Right lobe of liver (tissue), 4 donors: Measurements from ENCODE around the gene AKAP13.

Source experiments
- POLR2A ChIP-seq: fragments of 450-650 bp; IDR thresholded peaks from one replicate; pipeline ENCODE4 v1.6.1; 2017; ENCODE audit warnings: antibody characterized with exemption, mild to moderate bottlenecking
- TF ChIP-seq, protein P1 (sequence below), 4 donors: fragments of 200-600 bp in 3 of 4; fragments of 450-650 bp in 1 of 4; IDR thresholded peaks; one replicate each; pipeline versions ENCODE4 v1.5.1 to v1.8.0; 2016 to 2022; ENCODE audit warnings: antibody characterized with exemption in 4 of 4, mild to moderate bottlenecking in 2 of 4
- donor health status: DM: no; HTN: no; CAD: no.
- donor health status: DM: no; HTN: no; CAD: no.
- donor health status: DM: no; HTN: yes; CAD: no.

DNA sequence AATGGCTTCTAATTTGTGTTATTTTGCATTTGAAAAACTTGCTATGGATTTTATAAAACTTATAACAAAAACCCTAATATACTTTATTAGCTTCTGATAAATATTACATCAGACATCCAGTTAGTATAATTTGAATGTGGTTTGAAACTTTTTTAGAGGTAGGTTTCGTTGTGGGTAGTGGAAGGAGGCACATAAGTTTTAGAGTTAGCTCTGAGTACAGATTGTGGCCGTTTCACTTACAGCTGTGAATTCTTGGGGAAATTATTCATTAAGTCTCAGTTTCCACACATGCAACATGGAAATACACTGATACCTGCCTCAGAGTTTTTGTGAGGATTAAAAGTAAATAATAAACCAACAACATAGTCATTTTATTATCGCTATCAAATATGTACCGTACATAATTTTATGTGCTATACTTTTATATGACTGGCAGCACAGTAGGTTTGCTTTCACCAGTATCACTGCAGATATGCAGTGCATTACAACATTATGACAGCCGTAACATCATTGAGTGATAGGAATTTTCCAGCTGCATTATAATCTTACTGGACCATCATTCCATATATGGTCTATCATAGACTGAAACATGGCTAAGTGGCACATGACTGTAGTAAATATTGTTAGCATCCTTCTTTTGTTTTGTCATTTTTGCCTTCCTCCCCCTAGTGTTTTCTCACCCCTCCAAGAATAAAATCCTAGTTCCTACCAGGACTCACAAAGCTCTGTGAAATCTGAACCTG, 175.6 kb downstream of the AKAP13 start:
- TF ChIP-seq, protein P1, sequence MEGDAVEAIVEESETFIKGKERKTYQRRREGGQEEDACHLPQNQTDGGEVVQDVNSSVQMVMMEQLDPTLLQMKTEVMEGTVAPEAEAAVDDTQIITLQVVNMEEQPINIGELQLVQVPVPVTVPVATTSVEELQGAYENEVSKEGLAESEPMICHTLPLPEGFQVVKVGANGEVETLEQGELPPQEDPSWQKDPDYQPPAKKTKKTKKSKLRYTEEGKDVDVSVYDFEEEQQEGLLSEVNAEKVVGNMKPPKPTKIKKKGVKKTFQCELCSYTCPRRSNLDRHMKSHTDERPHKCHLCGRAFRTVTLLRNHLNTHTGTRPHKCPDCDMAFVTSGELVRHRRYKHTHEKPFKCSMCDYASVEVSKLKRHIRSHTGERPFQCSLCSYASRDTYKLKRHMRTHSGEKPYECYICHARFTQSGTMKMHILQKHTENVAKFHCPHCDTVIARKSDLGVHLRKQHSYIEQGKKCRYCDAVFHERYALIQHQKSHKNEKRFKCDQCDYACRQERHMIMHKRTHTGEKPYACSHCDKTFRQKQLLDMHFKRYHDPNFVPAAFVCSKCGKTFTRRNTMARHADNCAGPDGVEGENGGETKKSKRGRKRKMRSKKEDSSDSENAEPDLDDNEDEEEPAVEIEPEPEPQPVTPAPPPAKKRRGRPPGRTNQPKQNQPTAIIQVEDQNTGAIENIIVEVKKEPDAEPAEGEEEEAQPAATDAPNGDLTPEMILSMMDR (IDR thresholded peaks at IDR 0.05), result no peak
- no peak for TF ChIP-seq POLR2A
